Adrenal gland (tissue), 5 donors: ENCODE results near the gene PPFIA1.

Experiments
- POLR2A ChIP-seq, 2 donors: fragments of 450-650 bp; IDR thresholded peaks; one replicate each; pipeline ENCODE4 v1.6.1; 2017; ENCODE audit warnings: antibody characterized with exemption in 2 of 2, mild to moderate bottlenecking in 2 of 2, moderate library complexity in 1 of 2
- TF ChIP-seq, protein P1 (sequence below), 6 experiments: fragments of 450-650 bp in 4 of 6; fragments of 200-600 bp in 2 of 6; sonication (generic) in 1 of 6; IDR thresholded peaks; 1 replicate in 5 of 6; 2 replicates in 1 of 6; pipeline versions ENCODE4 v1.5.1 to v1.8.0; 2016 to 2021; ENCODE audit warnings: antibody characterized with exemption in 6 of 6, mild to moderate bottlenecking in 2 of 6, moderate library complexity in 1 of 6
- donor health status: DM: no; HTN: no; CAD: no.

DNA sequence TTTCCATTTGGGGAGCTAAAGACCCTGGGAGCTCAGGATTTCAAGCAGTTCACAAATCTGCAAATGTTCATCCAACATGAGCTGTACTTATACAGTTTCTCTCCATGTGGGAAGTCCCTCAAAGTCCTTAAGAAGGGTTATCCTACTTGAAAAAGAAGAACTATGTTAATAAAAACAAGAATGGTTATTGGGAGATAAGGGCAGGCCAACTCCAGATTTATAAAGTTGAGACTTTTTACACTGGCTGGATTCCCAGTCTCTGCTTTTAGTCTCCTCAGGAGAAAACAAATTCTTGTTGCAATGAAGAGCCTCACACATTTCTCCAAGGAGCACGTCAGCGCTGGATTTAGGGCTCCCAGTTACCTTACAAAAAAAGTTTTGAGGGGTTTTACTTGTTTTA lies 93.7 kb downstream of the PPFIA1 start:
- TF ChIP-seq, protein P1, sequence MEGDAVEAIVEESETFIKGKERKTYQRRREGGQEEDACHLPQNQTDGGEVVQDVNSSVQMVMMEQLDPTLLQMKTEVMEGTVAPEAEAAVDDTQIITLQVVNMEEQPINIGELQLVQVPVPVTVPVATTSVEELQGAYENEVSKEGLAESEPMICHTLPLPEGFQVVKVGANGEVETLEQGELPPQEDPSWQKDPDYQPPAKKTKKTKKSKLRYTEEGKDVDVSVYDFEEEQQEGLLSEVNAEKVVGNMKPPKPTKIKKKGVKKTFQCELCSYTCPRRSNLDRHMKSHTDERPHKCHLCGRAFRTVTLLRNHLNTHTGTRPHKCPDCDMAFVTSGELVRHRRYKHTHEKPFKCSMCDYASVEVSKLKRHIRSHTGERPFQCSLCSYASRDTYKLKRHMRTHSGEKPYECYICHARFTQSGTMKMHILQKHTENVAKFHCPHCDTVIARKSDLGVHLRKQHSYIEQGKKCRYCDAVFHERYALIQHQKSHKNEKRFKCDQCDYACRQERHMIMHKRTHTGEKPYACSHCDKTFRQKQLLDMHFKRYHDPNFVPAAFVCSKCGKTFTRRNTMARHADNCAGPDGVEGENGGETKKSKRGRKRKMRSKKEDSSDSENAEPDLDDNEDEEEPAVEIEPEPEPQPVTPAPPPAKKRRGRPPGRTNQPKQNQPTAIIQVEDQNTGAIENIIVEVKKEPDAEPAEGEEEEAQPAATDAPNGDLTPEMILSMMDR (IDR thresholded peaks at IDR 0.05), result no peak
- TF ChIP-seq POLR2A (IDR thresholded peaks at IDR 0.05), result no peak
